Endodermal cell (in vitro differentiated cells): ENCODE data around the gene TMEM44. TPM values are rescaled to one million over a fixed set of nuclear protein-coding genes. Genes with fewer than 3 reads are reported as not detected.
A peak's percentile ranks its signal among the peaks of the same experiment; 100 is the strongest.
"Not testable (repeated sequence)": the region's sequence is repeated elsewhere in the genome, so short reads cannot be mapped to it uniquely, and the experiment has no call there.

Source experiments
- DNase-seq: peaks from one replicate; pipeline ENCODE4 v3.0.0-alpha.2; 2017
- H3K27ac ChIP-seq: 2 replicates; pipeline ENCODE4 v1.5.1; 2013; ENCODE audit warnings: mild to moderate bottlenecking, low read depth, low read length, moderate library complexity
- H3K27me3 ChIP-seq: 2 replicates; pipeline ENCODE4 v1.6.1; 2013; ENCODE audit warnings: mild to moderate bottlenecking, low read length, moderate library complexity; ENCODE audit not compliant: insufficient read depth, control insufficient read depth, poor library complexity, severe bottlenecking
- H3K36me3 ChIP-seq: 2 replicates; pipeline ENCODE4 v1.7.0; 2013; ENCODE audit warnings: mild to moderate bottlenecking, low read length, moderate library complexity; ENCODE audit not compliant: control insufficient read depth, insufficient read depth
- H3K4me1 ChIP-seq: one replicate; pipeline ENCODE4 v1.7.0; 2013; ENCODE audit warnings: low read length; ENCODE audit not compliant: control insufficient read depth, insufficient read depth
- H3K4me3 ChIP-seq: 2 replicates; pipeline ENCODE4 v1.5.1; 2013; ENCODE audit warnings: mild to moderate bottlenecking, low read length, moderate library complexity
- H3K9ac ChIP-seq: 2 replicates; pipeline ENCODE4 v1.6.1; 2013; ENCODE audit warnings: mild to moderate bottlenecking, low read length, moderate library complexity; ENCODE audit not compliant: poor library complexity, severe bottlenecking; ENCODE audit errors: extremely low read depth
- H3K9me3 ChIP-seq: 2 replicates; pipeline ENCODE4 v1.6.1; 2013; ENCODE audit warnings: mild to moderate bottlenecking, low read length, moderate library complexity; ENCODE audit not compliant: control insufficient read depth
- H3K27ac Mint-ChIP-seq: 2 replicates; pipeline ENCODE4 v1.8.0; 2020; ENCODE audit warnings: mixed read lengths
- H3K27me3 Mint-ChIP-seq: 2 replicates; pipeline ENCODE4 v1.8.0; 2021; ENCODE audit warnings: mild to moderate bottlenecking, mixed read lengths; ENCODE audit not compliant: insufficient read depth
- H3K36me3 Mint-ChIP-seq: 2 replicates; pipeline ENCODE4 v1.8.0; 2020; ENCODE audit warnings: low read depth, mixed read lengths
- H3K4me1 Mint-ChIP-seq: 2 replicates; pipeline ENCODE4 v1.8.0; 2020; ENCODE audit warnings: mixed read lengths
- H3K4me3 Mint-ChIP-seq: 2 replicates; pipeline ENCODE4 v1.8.0; 2020; ENCODE audit warnings: mild to moderate bottlenecking, moderate library complexity, mixed read lengths
- H3K9me3 Mint-ChIP-seq: 2 replicates; pipeline ENCODE4 v1.8.0; 2020; ENCODE audit warnings: mild to moderate bottlenecking, mixed read lengths
- CTCF ChIP-seq: fragments of 200-600 bp; sonication (generic); conservative IDR thresholded peaks from 2 replicates; pipeline ENCODE4 v1.5.0; 2021; ENCODE audit warnings: antibody characterized with exemption, mild to moderate bottlenecking
- WGBS, 2 experiments: methylation state at CpG; one replicate each; pipeline versions ENCODE4 v1.1.5 to v1.1.7; 2013; ENCODE audit warnings: missing lambda C conversion rate in 2 of 2, mixed read lengths in 1 of 2; ENCODE audit not compliant: insufficient coverage in 1 of 2, insufficient read length in 1 of 2; 5-methylcytosine and 5-hydroxymethylcytosine counted together
- total RNA-seq, 2 donors: library from RNA; stranded (reverse); fragmentation: NEBNext Ultra II Directional in 1 of 2; extraction: Animal tissue kit (Norgen Biotek cat#: 25700) in 1 of 2; gene quantifications; 2 replicates in 1 of 2; 3 replicates in 1 of 2; pipeline ENCODE4 v1.2.1, GENCODE V29; 2021

TMEM44 gene
- total RNA-seq, 2 donors from 2014 or later, result 31.0 to 34.4 TPM

GRCh38 chr3:194632226-194632808 is 902 bp downstream of the TMEM44 start:
- H3K36me3 ChIP-seq, result peaks cover 29% of the 10 kb centered on the region
- no peaks in the 10 kb centered on the region for H3K27me3 Mint-ChIP-seq
- peaks cover 28% of the 10 kb centered on the region for H3K9me3 ChIP-seq
- peak overlapping the region; percentile 38 for H3K9ac ChIP-seq
- H3K27ac Mint-ChIP-seq, result peak overlapping the region; percentile 78
- no peak for DNase-seq
- no peaks in the 10 kb centered on the region for H3K4me1 ChIP-seq
- TF ChIP-seq CTCF, result no peak
- H3K36me3 Mint-ChIP-seq, result peaks cover 24% of the 10 kb centered on the region
- peaks cover 16% of the 10 kb centered on the region for H3K9me3 Mint-ChIP-seq
- no peaks in the 10 kb centered on the region for H3K27me3 ChIP-seq
- WGBS, 2 experiments, result 94 to 96% methylated on average over 9 to 11 of the region's 11 CpGs
- H3K4me1 Mint-ChIP-seq, result peaks cover 7% of the 10 kb centered on the region
- H3K4me3 ChIP-seq, result peak overlapping the region; percentile 87
- H3K4me3 Mint-ChIP-seq, result peak overlapping the region; percentile 80
- H3K27ac ChIP-seq, result no peak overlapping the region

- no peak overlapping the region for H3K27ac Mint-ChIP-seq
- Histone ChIP-seq H3K9ac (no peak overlapping the region), H3K27me3 (no peaks in the 10 kb centered on the region), H3K4me3 (peak overlapping the region; percentile 87), H3K9me3 (peaks cover 28% of the 10 kb centered on the region), H3K27ac (no peak overlapping the region), H3K4me1 (no peaks in the 10 kb centered on the region), H3K36me3 (peaks cover 33% of the 10 kb centered on the region)
- no peak for TF ChIP-seq CTCF
- peaks cover 2% of the 10 kb centered on the region for H3K4me1 Mint-ChIP-seq
- H3K36me3 Mint-ChIP-seq, result peaks cover 30% of the 10 kb centered on the region
- no peaks in the 10 kb centered on the region for H3K27me3 Mint-ChIP-seq
- H3K9me3 Mint-ChIP-seq, result peaks cover 16% of the 10 kb centered on the region
- peak overlapping the region; percentile 80 for H3K4me3 Mint-ChIP-seq
- no peak for DNase-seq
- WGBS, 2 experiments, result 99 to 100% methylated on average over 2 to 4 of the region's 4 CpGs
Observed at GRCh38 chr3:194631696-194632095, 1.5 kb downstream of the TMEM44 start.

GRCh38 chr3:194630681-194631080 is 2.5 kb downstream of the TMEM44 start:
- not testable (repeated sequence) for H3K27me3 Mint-ChIP-seq, H3K27ac Mint-ChIP-seq, H3K27me3 ChIP-seq, H3K9ac ChIP-seq, H3K27ac ChIP-seq, H3K4me1 ChIP-seq, DNase-seq, H3K4me3 Mint-ChIP-seq, H3K4me1 Mint-ChIP-seq, H3K4me3 ChIP-seq
- 95 to 99% methylated on average over 14 to 29 of the region's 29 CpGs for WGBS, 2 experiments
- Histone ChIP-seq H3K9me3 (peaks cover 28% of the 10 kb centered on the region), H3K36me3 (peaks cover 41% of the 10 kb centered on the region)
- Mint-ChIP-seq H3K36me3 (peaks cover 37% of the 10 kb centered on the region), H3K9me3 (peaks cover 16% of the 10 kb centered on the region)

- Mint-ChIP-seq H3K36me3 (peaks cover 44% of the 10 kb centered on the region), H3K27ac (no peak overlapping the region), H3K27me3 (no peaks in the 10 kb centered on the region), H3K9me3 (peaks cover 9% of the 10 kb centered on the region), H3K4me3 (no peak overlapping the region), H3K4me1 (no peaks in the 10 kb centered on the region)
- WGBS, 2 experiments, result 93 to 96% methylated on average over 6 of the region's 6 CpGs
- TF ChIP-seq CTCF, result no peak
- no peak for DNase-seq
- Histone ChIP-seq H3K9ac (no peak overlapping the region), H3K4me3 (no peak overlapping the region), H3K27ac (no peak overlapping the region), H3K9me3 (peaks cover 16% of the 10 kb centered on the region), H3K4me1 (no peaks in the 10 kb centered on the region), H3K27me3 (no peaks in the 10 kb centered on the region), H3K36me3 (peaks cover 38% of the 10 kb centered on the region)
Observed at GRCh38 chr3:194624956-194625355, 8.3 kb downstream of the TMEM44 start.
